ENCODE data around the gene AFAP1L1. TPM values are rescaled to one million over a fixed set of nuclear protein-coding genes. Genes with fewer than 3 reads are reported as not detected.

The AFAP1L1 gene
- total RNA-seq, 1 experiment from 2014 or later: 15.2 TPM

DNA sequence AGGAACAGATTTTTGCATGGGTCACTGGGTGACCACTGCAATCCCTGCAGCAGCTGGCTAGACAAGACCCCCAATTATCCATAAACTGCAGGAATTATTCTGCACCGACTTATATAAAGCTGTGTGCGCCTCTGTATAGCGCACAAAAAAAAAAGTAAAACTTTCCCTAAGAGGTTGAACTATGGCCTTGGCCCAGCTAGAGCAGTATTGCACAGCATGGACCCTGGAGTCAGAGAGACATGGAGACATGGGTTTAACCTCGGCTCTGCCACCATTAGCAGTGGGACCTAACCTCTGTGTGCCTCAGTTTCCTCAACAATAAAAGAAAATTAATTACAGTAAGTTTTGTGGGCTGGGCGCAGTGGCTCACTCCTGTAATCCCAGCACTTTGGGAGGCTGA is 56.5 kb downstream of the AFAP1L1 start:
- intact Hi-C loops (cut with micrococcal nuclease; ENCODE audit: unreplicated experiment) (no loop called here), in situ Hi-C loops (cut with HindIII; ENCODE audit: low pct_unique_long_range_greater_than_20kb, low sequenced_read_pairs) (no loop called here)
- Histone ChIP-seq H3K4me3 (ENCODE audit: low read depth in 2 of 2, low read length in 2 of 2) (no peak overlapping the region), H3K27me3 (ENCODE audit: control insufficient read depth, insufficient read depth, low read length) (no peaks in the 10 kb centered on the region), H3K27ac (ENCODE audit: low read length) (no peak overlapping the region), H3K9me3 (ENCODE audit: control insufficient read depth, insufficient read depth, low read depth, low read length) (no peaks in the 10 kb centered on the region), H3K4me1 (ENCODE audit: control insufficient read depth, insufficient read depth, low read length) (no peaks in the 10 kb centered on the region), H3K36me3 (ENCODE audit: control insufficient read depth, insufficient read depth, low read length) (no peaks in the 10 kb centered on the region)
- BruUV-seq (replicated peaks): no TSS peak
- TF ChIP-seq SIN3A (IDR thresholded peaks at IDR 0.05; ENCODE audit: borderline replicate concordance, insufficient read depth, low read depth, low read length) (no peak), TCF7L2 (IDR thresholded peaks at IDR 0.05; ENCODE audit: low read depth, low read length) (no peak), POLR2AphosphoS5 (IDR thresholded peaks at IDR 0.05; ENCODE audit: low read depth, low read length) (no peak)
- TF ChIP-seq, protein P1, sequence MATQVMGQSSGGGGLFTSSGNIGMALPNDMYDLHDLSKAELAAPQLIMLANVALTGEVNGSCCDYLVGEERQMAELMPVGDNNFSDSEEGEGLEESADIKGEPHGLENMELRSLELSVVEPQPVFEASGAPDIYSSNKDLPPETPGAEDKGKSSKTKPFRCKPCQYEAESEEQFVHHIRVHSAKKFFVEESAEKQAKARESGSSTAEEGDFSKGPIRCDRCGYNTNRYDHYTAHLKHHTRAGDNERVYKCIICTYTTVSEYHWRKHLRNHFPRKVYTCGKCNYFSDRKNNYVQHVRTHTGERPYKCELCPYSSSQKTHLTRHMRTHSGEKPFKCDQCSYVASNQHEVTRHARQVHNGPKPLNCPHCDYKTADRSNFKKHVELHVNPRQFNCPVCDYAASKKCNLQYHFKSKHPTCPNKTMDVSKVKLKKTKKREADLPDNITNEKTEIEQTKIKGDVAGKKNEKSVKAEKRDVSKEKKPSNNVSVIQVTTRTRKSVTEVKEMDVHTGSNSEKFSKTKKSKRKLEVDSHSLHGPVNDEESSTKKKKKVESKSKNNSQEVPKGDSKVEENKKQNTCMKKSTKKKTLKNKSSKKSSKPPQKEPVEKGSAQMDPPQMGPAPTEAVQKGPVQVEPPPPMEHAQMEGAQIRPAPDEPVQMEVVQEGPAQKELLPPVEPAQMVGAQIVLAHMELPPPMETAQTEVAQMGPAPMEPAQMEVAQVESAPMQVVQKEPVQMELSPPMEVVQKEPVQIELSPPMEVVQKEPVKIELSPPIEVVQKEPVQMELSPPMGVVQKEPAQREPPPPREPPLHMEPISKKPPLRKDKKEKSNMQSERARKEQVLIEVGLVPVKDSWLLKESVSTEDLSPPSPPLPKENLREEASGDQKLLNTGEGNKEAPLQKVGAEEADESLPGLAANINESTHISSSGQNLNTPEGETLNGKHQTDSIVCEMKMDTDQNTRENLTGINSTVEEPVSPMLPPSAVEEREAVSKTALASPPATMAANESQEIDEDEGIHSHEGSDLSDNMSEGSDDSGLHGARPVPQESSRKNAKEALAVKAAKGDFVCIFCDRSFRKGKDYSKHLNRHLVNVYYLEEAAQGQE (IDR thresholded peaks at IDR 0.05; ENCODE audit: insufficient read depth in 1 of 2, low read depth in 2 of 2, low read length in 1 of 2): no peak
- TF ChIP-seq, protein P2, sequence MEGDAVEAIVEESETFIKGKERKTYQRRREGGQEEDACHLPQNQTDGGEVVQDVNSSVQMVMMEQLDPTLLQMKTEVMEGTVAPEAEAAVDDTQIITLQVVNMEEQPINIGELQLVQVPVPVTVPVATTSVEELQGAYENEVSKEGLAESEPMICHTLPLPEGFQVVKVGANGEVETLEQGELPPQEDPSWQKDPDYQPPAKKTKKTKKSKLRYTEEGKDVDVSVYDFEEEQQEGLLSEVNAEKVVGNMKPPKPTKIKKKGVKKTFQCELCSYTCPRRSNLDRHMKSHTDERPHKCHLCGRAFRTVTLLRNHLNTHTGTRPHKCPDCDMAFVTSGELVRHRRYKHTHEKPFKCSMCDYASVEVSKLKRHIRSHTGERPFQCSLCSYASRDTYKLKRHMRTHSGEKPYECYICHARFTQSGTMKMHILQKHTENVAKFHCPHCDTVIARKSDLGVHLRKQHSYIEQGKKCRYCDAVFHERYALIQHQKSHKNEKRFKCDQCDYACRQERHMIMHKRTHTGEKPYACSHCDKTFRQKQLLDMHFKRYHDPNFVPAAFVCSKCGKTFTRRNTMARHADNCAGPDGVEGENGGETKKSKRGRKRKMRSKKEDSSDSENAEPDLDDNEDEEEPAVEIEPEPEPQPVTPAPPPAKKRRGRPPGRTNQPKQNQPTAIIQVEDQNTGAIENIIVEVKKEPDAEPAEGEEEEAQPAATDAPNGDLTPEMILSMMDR (IDR thresholded peaks at IDR 0.05): no peak
- DNase-seq (ENCODE audit: low read depth, low spot score) (no peak), ATAC-seq (no peak)
- ChIA-PET POLR2A (no interaction called here), CTCF (no interaction called here)

DNA sequence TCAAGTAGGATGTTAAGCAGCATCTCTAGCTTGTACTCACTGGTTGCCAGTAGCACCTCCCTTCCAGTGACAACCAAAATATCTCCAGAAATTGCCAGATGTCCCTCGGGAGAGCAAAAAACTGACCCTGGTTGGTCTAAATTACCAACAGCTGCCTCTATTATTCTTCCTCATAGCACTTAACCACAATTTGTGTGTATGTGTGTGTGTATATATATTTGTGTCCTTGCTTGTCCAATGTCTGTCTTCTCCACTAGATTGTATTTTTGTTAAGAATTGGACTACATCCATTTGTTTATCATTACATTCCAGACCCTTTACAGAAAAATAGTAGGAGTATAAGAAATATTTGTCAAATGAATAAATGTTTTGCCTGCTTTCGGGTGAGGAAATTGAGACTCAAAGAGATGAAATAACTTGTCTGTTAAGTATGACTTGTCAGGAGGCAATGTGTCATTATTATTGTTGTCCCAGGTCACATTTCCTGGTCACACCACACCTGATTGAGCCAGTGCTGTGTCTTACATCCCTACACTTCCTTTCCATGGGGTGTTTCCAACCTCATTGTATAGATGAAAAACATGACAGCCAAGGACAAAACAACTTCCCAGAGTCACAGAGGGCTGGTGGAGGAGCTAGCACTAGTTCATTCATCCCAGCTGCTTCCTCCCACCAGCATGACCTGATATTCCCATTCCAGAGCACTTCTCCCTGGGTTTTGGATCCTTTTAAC is 62.2 kb downstream of the AFAP1L1 start:
- TF ChIP-seq SIN3A (IDR thresholded peaks at IDR 0.05; ENCODE audit: borderline replicate concordance, insufficient read depth, low read depth, low read length): no peak
- TF ChIP-seq, protein P1 (IDR thresholded peaks at IDR 0.05; ENCODE audit: insufficient read depth in 1 of 2, low read depth in 2 of 2, low read length in 1 of 2): no peak
- TF ChIP-seq, protein P2 (IDR thresholded peaks at IDR 0.05): no peak
- no peak for TF ChIP-seq TCF7L2 (IDR thresholded peaks at IDR 0.05; ENCODE audit: low read depth, low read length)
- TF ChIP-seq POLR2AphosphoS5 (IDR thresholded peaks at IDR 0.05; ENCODE audit: low read depth, low read length): no peak
- H3K27me3 ChIP-seq (ENCODE audit: control insufficient read depth, insufficient read depth, low read length): no peaks in the 10 kb centered on the region
- no peaks in the 10 kb centered on the region for H3K36me3 ChIP-seq (ENCODE audit: control insufficient read depth, insufficient read depth, low read length)
- intact Hi-C loops (cut with micrococcal nuclease; ENCODE audit: unreplicated experiment): no loop called here
- H3K4me3 ChIP-seq (ENCODE audit: low read depth in 2 of 2, low read length in 2 of 2): no peak overlapping the region
- no peaks in the 10 kb centered on the region for H3K4me1 ChIP-seq (ENCODE audit: control insufficient read depth, insufficient read depth, low read length)
- no TSS peak for BruUV-seq (replicated peaks)
- no peak overlapping the region for H3K27ac ChIP-seq (ENCODE audit: low read length)
- ATAC-seq: no peak
- DNase-seq (ENCODE audit: low read depth, low spot score): no peak
- POLR2A ChIA-PET: no interaction called here
- in situ Hi-C loops (cut with HindIII; ENCODE audit: low pct_unique_long_range_greater_than_20kb, low sequenced_read_pairs): no loop called here
- CTCF ChIA-PET: no interaction called here
- no peaks in the 10 kb centered on the region for H3K9me3 ChIP-seq (ENCODE audit: control insufficient read depth, insufficient read depth, low read depth, low read length)
